GM06990 (cell line): Measurements from ENCODE around the gene CCDC88C.

Experiments used
- DNase-seq: peaks from one replicate; pipeline ENCODE4 v3.0.0-alpha.2; 2011; ENCODE audit not compliant: insufficient read length; ENCODE audit errors: extremely low read depth
- H3K27me3 ChIP-seq: replicated peaks from 2 replicates; pipeline ENCODE4 v1.6.0; 2011; ENCODE audit warnings: low read length; ENCODE audit not compliant: control insufficient read depth, insufficient read depth
- H3K36me3 ChIP-seq: 2 replicates; pipeline ENCODE4 v1.5.1; 2011; ENCODE audit warnings: low read length; ENCODE audit not compliant: control insufficient read depth, insufficient read depth
- H3K4me3 ChIP-seq: replicated peaks from 2 replicates; pipeline ENCODE4 v1.5.1; 2011; ENCODE audit warnings: low read depth, mild to moderate bottlenecking, control low read depth, low read length
- CTCF ChIP-seq: IDR thresholded peaks from 2 replicates; pipeline ENCODE4 v1.5.1; 2011; ENCODE audit warnings: low read length, control low read depth, mild to moderate bottlenecking, inconsistent platforms; ENCODE audit not compliant: insufficient read depth, poor library complexity, severe bottlenecking

CCDC88C gene

GRCh38 chr14:91335191-91336092 is 82.2 kb downstream of the CCDC88C start:
- DNase-seq = no peak
- TF ChIP-seq CTCF = no peak
- H3K27me3 ChIP-seq = no peaks in the 10 kb centered on the region
- H3K36me3 ChIP-seq = peaks cover 55% of the 10 kb centered on the region
- no peak overlapping the region for H3K4me3 ChIP-seq

- Histone ChIP-seq H3K4me3 (no peak overlapping the region), H3K27me3 (no peaks in the 10 kb centered on the region)
These were observed 84.0 kb downstream of the CCDC88C start for GRCh38 chr14:91333650-91334039.

DNA sequence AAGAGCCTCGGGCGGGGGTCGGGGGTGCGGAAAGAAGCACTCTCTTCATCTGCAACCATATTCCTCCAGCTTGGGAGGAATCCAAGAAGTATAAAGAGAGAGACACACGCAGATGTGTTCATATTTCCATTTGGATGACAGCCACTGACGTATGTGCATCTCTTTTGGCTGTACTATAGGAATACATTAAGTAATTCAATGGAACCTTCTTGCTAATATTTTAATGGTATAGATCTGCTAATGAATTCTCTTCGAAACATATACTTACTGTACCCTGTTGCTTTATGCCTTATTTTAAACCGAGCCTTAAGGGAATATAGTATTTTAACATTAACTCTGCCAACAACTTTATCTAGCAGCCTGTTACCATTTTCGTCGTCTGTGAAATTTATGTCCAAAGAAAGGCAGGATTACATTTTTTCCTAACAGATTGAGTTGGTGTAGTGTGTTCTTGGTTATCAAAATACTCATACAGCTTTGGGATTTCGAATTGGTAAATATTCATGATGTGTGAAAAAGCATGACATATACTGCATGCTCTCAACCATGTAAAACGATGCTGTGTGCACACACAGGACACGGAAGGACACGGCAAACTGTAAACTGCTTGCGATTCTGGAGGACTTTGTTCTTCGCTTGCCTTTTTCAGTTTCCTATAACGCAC is 84.5 kb downstream of the CCDC88C start:
- Histone ChIP-seq H3K27me3 (no peaks in the 10 kb centered on the region), H3K4me3 (no peak overlapping the region), H3K36me3 (peaks cover 52% of the 10 kb centered on the region)
- no peak for TF ChIP-seq CTCF
- DNase-seq = no peak

More at GRCh38 chr14:91333650-91334039, 84.0 kb downstream of the CCDC88C start:
- no peak for DNase-seq
- no peak for TF ChIP-seq CTCF
- H3K36me3 ChIP-seq = peaks cover 54% of the 10 kb centered on the region

- Histone ChIP-seq H3K36me3 (peaks cover 48% of the 10 kb centered on the region), H3K27me3 (no peaks in the 10 kb centered on the region), H3K4me3 (no peak overlapping the region)
- no peak for DNase-seq
- TF ChIP-seq CTCF = no peak
These were observed 85.2 kb downstream of the CCDC88C start for GRCh38 chr14:91332171-91332985.

- no peak for DNase-seq
- Histone ChIP-seq H3K36me3 (peaks cover 48% of the 10 kb centered on the region), H3K27me3 (no peaks in the 10 kb centered on the region), H3K4me3 (no peak overlapping the region)
- TF ChIP-seq CTCF = no peak
These were observed 85.9 kb downstream of the CCDC88C start for GRCh38 chr14:91331721-91332120.
